ENCODE measurements around the gene TPST2.

The TPST2 gene

GRCh38 chr22:26502688-26503561 lies 87.0 kb downstream of the TPST2 start:
- DNase-seq (ENCODE audit: low read depth in 1 of 2, low spot score in 1 of 2) = peak; percentile 6 to 13

DNA sequence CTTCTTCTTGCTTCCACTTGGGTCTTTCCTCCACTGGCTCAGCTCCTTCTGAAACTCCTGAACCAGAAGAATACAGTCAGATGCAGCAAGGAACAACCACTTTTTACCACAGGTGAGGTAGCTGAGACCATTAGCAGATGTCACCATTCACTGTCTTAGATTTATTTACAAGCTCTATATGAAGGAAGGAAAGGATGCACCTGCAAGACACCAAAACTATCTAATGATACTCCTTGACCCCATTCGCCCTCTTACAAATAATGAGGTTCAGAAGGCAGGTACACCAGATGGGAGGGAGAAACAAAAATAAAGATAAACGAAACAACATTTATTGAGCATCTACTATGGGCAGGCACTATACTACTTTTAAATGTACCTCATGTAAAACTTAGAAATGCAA lies 87.9 kb downstream of the TPST2 start:
- DNase-seq (ENCODE audit: low read depth in 1 of 2, low spot score in 1 of 2) = no peak

DNA sequence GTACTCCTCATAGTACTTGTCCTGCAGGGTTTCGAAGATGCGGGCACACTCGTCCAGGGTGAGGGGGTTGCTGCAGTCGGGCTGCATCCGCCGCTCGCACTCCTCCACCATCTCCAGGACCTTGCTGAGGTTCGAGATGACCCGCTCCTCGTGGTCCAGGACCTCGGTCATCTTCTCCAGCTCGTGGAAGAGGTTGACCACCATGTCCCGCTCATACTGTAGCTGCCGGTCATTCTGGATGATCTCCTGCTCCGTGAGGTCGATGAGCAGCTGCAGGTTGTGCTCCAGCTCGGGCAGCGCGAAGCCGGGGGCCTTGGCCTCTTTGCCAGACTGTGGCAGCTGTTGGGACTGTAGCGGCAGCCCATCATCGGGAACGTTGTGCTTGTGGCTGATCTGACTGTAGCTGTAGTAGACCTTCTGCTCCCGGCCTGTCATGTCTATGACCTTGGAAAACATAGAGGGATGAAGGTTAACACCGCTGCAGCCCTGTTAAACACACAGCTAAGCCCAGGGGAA lies 90.7 kb downstream of the TPST2 start:
- DNase-seq (ENCODE audit: low read depth in 1 of 2, low spot score in 1 of 2) = no peak

GRCh38 chr22:26496456-26496855 lies 93.5 kb downstream of the TPST2 start:
- no peak for DNase-seq (ENCODE audit: low read depth in 1 of 2, low spot score in 1 of 2)

DNA sequence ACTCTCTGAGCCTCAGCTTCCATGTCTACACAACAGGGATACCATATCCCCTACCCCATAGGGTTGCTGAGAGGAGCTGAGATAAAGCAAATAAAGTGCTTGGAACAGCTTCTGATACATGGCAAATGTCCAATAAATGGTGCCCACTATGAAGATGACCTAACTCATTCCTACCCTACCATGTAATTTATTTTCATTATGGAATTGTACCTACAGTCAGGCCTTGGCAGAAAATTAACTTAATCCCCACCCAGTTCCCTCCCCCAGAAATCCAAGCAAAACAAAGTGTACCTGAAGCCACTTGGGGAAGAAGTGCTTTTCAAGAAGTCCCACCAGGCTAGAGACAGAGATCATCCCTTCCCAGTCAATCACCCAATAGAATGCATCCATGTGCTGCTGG lies 95.4 kb downstream of the TPST2 start:
- DNase-seq (ENCODE audit: low read depth in 1 of 2, low spot score in 1 of 2) = no peak

DNA sequence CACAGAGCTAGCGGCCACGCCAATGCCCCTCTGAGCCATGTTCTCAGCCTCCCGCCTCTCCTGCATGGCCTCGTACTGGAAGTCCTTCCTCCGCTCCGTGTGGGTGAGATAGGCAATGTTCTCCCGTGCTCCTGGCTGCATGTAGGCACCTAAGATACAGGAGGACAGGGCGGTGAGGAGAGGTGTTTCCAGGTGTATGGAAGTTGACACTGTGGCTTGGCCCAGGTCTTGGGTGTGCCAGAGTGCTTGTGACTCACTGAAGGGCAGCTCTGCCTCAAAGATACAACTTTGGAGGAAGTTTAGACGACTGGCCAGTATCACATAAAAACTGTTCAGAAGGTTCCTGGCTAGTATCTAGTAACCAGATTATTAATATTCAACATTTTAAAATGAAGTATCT lies 97.7 kb downstream of the TPST2 start:
- DNase-seq (ENCODE audit: low read depth in 1 of 2, low spot score in 1 of 2) = no peak

- DNase-seq (ENCODE audit: low read depth in 1 of 2, low spot score in 1 of 2) = no peak
Observed at GRCh38 chr22:26489447-26490036, 100.4 kb downstream of the TPST2 start.

GRCh38 chr22:26487996-26488395 lies 101.9 kb downstream of the TPST2 start:
- DNase-seq (ENCODE audit: low read depth in 1 of 2, low spot score in 1 of 2) = no peak

DNA sequence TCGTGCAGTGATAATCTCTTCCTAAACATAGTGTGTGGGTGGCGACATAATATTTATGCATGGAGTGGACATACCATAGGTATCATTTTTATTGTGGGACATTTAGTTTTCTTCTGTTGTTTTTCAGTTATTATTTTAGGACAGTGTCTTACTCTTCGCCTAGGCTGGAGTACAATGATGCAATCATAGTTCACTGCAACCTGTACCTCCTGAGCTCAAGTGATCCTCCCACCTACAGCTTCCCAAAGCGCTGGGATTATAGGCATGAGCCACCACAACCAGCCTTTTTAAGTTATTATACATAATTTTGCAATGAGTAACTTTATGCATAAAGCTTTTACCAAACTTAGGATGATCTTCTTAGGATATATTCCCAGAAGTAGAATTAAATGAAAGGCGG lies 103.5 kb downstream of the TPST2 start:
- no peak for DNase-seq (ENCODE audit: low read depth in 1 of 2, low spot score in 1 of 2)

DNA sequence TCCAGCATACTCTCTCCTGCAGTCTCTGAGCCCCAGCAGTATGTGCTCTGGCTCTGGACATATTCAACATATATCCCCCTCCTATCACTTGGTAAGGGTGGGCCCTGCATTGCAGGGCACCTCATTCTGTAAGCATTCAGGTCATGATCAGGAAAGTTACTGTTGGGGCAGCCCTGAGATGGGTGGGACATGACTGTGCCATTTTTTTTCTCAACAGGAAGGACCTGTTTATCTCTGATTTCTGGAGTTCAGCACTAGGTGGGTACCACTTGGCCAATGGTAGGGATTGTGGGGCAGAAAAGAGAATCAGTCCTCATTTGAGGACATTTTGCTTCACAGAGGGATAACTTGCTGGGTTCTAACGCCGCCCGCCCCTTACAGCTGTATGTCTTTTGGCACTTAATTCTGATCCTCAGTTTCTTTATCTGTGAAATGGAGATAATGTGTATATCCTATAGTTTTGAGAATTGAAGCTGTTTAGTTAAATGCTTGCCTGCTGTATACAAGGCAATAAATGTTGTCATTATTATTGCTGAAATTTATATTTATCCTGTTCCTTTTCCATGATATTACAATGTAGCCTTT lies 104.0 kb downstream of the TPST2 start:
- no peak for DNase-seq (ENCODE audit: low read depth in 1 of 2, low spot score in 1 of 2)

DNA sequence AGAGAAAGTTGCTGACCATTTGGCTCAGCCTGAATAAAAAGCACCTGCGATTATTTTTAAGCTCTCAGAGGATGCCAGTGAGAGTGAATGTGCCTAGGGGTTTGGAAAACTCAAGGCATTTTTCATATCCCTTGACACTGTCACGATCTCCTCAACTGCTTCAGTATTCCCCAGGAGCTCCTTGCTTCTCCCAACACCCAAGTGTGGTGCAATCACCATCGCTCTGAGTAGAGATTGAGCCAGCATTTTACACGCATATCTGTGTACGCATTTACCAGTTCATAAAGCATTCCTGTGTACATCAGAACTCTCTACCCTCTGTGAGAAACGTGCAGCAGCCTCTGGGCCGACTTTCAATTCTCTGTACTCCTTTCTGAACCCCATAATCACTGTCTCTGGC lies 104.9 kb downstream of the TPST2 start:
- DNase-seq (ENCODE audit: low read depth in 1 of 2, low spot score in 1 of 2) = no peak

DNA sequence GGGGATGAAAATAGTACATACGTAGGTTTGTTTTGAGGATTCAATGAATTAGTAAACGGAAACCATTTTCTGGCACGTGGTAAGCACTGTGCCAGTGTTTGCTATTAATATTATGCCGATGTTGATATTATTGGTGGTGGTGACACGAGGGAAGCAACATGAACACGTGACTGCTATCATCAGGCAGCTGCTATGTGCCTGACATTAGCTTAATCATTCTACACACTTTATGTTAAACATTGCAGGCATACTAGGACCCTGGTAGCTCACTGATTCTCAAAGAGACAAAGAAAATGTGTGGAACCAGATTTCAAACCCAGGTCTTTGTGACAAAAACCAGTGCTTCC lies 105.6 kb downstream of the TPST2 start:
- DNase-seq (ENCODE audit: low read depth in 1 of 2, low spot score in 1 of 2) = no peak

GRCh38 chr22:26483439-26484359 lies 106.2 kb downstream of the TPST2 start, which contains the start of the genes HPS4 and SRRD:
TSS of gene HPS4 (minus strand) at chr22:26483783. CDS start at chr22:26481762, 2,021 bp downstream.
TSS of gene SRRD (plus strand) at chr22:26483877. CDS start at chr22:26483891, 14 bp downstream.
- DNase-seq (ENCODE audit: low read depth in 1 of 2, low spot score in 1 of 2) = peak; percentile 86 to 92

DNA sequence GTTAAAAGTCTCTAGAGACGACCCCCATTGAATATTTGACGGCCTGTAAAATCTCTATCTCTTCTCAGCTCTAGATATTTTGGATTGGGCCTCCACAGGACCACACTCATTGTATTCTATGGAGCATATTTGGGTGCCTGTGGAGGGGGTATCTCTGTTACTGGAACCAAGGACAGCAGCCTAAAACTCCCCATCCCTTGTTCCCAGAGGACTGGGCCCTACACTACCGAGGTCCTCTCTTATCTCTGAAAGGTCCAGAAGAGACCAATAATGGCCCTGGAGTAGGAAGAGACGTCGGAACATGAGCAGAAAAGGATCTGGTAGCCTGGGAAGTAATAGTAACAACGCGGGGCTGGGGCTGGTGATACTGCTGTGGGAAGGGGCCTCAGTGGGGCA lies 106.9 kb downstream of the TPST2 start:
- DNase-seq (ENCODE audit: low read depth in 1 of 2, low spot score in 1 of 2) = no peak

DNA sequence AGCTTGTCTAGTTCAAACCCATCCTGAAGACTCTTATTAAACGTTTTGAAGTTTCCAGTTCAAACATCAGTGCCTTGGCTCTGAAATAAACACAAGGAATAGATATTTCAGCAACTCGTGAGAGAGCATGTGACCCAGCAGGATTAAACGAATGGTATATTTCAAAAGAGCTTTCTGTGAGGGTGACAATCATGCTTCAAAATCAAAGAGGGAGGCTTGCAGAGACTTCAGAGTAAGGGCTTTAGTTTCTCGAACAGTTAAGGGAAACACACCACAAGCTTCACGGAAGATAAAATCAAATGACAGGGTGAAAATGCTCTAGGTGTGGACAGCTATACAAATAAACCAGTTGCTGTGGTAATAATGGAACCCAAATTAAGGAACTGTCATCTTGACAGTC lies 107.8 kb downstream of the TPST2 start:
- no peak for DNase-seq (ENCODE audit: low read depth in 1 of 2, low spot score in 1 of 2)

GRCh38 chr22:26481694-26482093 lies 108.2 kb downstream of the TPST2 start:
- DNase-seq (ENCODE audit: low read depth in 1 of 2, low spot score in 1 of 2) = no peak

DNA sequence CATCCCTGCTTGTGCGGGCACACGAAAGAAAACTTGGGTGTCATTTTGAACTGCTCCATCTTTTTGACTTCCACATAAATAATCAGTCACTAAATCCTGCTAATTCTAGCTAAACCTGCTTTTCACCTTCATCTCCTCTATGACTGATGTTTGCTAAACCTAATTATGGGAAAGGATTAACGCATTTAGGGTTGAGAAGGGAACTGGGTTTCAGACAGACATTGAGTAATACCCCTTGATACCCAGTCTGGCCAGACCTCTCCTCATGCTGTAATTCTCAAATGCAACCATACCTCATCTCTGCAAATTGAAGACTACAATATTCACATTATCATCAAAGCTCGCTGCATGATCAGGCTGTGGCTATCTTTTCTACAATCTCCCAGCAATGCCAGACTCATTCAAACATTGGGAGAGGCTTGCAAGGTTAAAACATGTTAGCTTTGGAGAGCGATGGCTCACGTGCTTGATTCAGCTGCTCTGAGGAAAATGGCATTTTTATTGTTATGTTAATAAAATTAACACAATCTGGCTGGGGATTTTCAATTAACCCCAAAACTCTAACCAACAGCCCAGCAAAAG lies 108.7 kb downstream of the TPST2 start:
- DNase-seq (ENCODE audit: low read depth in 1 of 2, low spot score in 1 of 2) = no peak

DNA sequence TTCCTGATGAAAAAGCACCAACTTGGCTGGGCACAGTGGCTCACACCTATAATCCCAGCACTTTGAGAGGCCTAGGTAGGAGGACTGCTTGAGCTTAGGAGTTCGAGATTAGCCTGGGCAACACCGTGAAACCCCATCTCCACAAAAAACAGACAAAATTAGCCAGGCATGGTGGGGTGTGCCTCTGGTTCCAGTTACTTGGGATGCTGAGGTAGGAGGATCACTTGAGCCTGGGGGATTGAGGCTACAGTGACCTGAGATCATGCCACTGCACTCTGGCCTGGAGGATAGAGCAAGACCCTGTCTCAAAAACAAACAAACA lies 109.4 kb downstream of the TPST2 start:
- DNase-seq (ENCODE audit: low read depth in 1 of 2, low spot score in 1 of 2) = no peak

GRCh38 chr22:26479792-26480610 lies 109.9 kb downstream of the TPST2 start:
- DNase-seq (ENCODE audit: low read depth in 1 of 2, low spot score in 1 of 2) = no peak
